ENCODE results near the gene IGSF8.

DNA sequence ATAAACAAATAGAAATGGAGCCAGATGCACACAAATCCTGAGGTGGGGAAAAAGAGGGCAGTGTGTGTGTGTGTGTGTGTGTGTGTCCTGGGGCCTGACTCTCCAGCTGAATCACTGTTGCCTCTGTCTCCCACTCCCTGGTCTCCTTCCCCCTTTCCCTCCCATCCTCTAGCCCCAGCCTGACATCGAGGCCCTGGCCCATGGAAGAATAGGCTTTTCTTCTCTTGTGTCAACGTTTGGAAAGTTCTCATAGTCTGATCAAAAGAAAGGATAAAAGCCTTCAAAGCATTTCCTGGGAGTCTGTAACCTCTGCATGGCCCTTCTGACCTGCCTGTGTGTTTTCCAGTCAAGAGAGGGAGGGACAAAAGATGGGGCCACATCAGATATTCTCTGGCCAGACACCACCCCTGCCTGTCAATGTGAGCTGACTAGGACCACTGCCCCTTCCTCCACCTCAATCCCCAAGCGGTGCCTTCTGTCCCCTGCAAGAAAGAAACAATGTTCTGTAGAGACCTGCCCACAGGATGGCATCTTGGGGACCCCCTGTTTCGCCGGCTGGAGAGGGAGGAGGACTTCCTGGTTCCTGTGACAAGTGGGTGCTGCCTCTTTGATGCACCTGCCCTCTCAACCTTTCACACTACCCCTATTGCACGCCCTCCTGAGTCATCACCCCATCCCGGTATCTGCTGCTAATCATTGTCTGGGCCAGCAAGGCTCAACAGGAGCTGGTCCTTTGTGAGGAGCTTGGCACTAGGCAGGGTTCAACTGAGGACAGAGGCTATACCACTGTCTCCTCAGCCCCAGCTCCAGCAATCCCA lies 44.7 kb downstream of the IGSF8 start:
- TF ChIP-seq, protein P1, sequence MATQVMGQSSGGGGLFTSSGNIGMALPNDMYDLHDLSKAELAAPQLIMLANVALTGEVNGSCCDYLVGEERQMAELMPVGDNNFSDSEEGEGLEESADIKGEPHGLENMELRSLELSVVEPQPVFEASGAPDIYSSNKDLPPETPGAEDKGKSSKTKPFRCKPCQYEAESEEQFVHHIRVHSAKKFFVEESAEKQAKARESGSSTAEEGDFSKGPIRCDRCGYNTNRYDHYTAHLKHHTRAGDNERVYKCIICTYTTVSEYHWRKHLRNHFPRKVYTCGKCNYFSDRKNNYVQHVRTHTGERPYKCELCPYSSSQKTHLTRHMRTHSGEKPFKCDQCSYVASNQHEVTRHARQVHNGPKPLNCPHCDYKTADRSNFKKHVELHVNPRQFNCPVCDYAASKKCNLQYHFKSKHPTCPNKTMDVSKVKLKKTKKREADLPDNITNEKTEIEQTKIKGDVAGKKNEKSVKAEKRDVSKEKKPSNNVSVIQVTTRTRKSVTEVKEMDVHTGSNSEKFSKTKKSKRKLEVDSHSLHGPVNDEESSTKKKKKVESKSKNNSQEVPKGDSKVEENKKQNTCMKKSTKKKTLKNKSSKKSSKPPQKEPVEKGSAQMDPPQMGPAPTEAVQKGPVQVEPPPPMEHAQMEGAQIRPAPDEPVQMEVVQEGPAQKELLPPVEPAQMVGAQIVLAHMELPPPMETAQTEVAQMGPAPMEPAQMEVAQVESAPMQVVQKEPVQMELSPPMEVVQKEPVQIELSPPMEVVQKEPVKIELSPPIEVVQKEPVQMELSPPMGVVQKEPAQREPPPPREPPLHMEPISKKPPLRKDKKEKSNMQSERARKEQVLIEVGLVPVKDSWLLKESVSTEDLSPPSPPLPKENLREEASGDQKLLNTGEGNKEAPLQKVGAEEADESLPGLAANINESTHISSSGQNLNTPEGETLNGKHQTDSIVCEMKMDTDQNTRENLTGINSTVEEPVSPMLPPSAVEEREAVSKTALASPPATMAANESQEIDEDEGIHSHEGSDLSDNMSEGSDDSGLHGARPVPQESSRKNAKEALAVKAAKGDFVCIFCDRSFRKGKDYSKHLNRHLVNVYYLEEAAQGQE (IDR thresholded peaks at IDR 0.05): no peak
- TF ChIP-seq, protein P2, sequence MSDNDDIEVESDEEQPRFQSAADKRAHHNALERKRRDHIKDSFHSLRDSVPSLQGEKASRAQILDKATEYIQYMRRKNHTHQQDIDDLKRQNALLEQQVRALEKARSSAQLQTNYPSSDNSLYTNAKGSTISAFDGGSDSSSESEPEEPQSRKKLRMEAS (IDR thresholded peaks at IDR 0.05): no peak
- TF ChIP-seq, protein P3, sequence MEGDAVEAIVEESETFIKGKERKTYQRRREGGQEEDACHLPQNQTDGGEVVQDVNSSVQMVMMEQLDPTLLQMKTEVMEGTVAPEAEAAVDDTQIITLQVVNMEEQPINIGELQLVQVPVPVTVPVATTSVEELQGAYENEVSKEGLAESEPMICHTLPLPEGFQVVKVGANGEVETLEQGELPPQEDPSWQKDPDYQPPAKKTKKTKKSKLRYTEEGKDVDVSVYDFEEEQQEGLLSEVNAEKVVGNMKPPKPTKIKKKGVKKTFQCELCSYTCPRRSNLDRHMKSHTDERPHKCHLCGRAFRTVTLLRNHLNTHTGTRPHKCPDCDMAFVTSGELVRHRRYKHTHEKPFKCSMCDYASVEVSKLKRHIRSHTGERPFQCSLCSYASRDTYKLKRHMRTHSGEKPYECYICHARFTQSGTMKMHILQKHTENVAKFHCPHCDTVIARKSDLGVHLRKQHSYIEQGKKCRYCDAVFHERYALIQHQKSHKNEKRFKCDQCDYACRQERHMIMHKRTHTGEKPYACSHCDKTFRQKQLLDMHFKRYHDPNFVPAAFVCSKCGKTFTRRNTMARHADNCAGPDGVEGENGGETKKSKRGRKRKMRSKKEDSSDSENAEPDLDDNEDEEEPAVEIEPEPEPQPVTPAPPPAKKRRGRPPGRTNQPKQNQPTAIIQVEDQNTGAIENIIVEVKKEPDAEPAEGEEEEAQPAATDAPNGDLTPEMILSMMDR (IDR thresholded peaks at IDR 0.05): no peak
- TF ChIP-seq EP300 (IDR thresholded peaks at IDR 0.05): no peak
- no peak for TF ChIP-seq POLR2A (IDR thresholded peaks at IDR 0.05; ENCODE audit: low read length)
- no peak for TF ChIP-seq ZSCAN20 (CRISPR knock-in tag; IDR thresholded peaks at IDR 0.05)
- no peak for TF ChIP-seq CEBPB (IDR thresholded peaks at IDR 0.05)
- no peak for TF ChIP-seq MAFK (IDR thresholded peaks at IDR 0.05; ENCODE audit: partially characterized antibody)
- no peak for TF ChIP-seq JUNB (IDR thresholded peaks at IDR 0.05)
- TF ChIP-seq, protein P4, sequence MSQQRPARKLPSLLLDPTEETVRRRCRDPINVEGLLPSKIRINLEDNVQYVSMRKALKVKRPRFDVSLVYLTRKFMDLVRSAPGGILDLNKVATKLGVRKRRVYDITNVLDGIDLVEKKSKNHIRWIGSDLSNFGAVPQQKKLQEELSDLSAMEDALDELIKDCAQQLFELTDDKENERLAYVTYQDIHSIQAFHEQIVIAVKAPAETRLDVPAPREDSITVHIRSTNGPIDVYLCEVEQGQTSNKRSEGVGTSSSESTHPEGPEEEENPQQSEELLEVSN (IDR thresholded peaks at IDR 0.05; ENCODE audit: borderline replicate concordance, low read depth): no peak
- no peak for TF ChIP-seq MAZ (IDR thresholded peaks at IDR 0.05; ENCODE audit: borderline replicate concordance, low read depth, low read length)

Data from A549 (cell line).